Measurements from ENCODE around the gene SGSM2. TPM values are rescaled to one million over a fixed set of nuclear protein-coding genes. Genes with fewer than 3 reads are reported as not detected.
A peak's percentile ranks its signal among the peaks of the same experiment; 100 is the strongest.

The SGSM2 gene
- total and polyA plus RNA-seq, 2 of the 8 experiments (the other 6 are each of a cell fraction or from before 2014, with no cell fraction given), result 44.5 to 77.7 TPM

DNA sequence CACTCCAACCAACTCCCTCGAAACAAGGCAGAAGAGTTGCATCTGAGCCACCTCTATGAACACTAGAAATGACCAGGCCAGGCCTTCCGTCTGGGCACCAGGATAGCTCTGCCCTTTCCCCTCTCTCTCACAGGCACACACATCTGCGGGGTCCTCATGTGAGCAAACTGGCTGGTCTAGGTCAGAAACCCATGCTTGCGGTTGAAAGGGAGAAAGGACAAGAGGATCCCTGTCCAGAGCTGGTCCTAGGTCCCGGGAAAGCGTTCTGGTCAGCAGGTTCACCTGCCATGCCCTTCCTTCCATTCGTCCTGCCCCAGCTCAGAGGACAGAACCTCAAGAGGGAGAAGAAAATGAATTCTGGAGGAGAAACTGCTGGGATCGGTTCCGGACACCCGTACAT is 60.9 kb downstream of the SGSM2 start:
- Histone ChIP-seq H3K18ac (ENCODE audit: extremely low read depth, low read length) (peak overlapping the region; percentile 83; the same call in 1 of the 2 replicates), H2BK15ac (ENCODE audit: low read length) (peak overlapping the region; percentile 98), H3K4ac (replicated peaks; ENCODE audit: insufficient read length, low read depth, low read length) (peak overlapping the region; percentile 74), H4K5ac (ENCODE audit: insufficient read length, low read depth, low read length) (peak overlapping the region; percentile 0), H4K91ac (replicated peaks; ENCODE audit: insufficient read length, low read length) (peak overlapping the region; percentile 94), H2BK5ac (ENCODE audit: low read depth, low read length) (peak overlapping the region; percentile 96), H3K56ac (replicated peaks; ENCODE audit: insufficient read length, low read depth, low read length) (no peak overlapping the region), H2AFZ (ENCODE audit: low read length) (no peak overlapping the region), H3K27ac (ENCODE audit: low read depth, low read length) (peak overlapping the region; percentile 88), H3K14ac (ENCODE audit: insufficient read length) (no peak overlapping the region), H3K9ac (replicated peaks in 1 of 4; ENCODE audit: extremely low read depth in 1 of 4, low read depth in 3 of 4, low read length in 3 of 4) (peak overlapping the region in 3 of 4 experiments; percentile 63 to 75 (median 73); a peak in 6 of 7 replicates), H3K4me2 (ENCODE audit: insufficient read depth in 1 of 2, low read depth in 2 of 2, low read length in 2 of 2) (peak overlapping the region; percentile 94 to 98), H4K20me1 (replicated peaks in 1 of 2; ENCODE audit: control insufficient read depth in 1 of 2, insufficient read depth in 2 of 2, low read length in 2 of 2) (peaks cover 8 to 18% of the 10 kb centered on the region in 2 experiments), H2BK12ac (ENCODE audit: low read depth, low read length) (peak overlapping the region; percentile 99), H3K23me2 (ENCODE audit: low read depth, low read length) (peaks cover 27% of the 10 kb centered on the region), H3K4me1 (replicated peaks in 1 of 4; ENCODE audit: control insufficient read depth in 3 of 4, insufficient read depth in 4 of 4, low read length in 3 of 4) (peaks cover 11 to 44% (median 31%) of the 10 kb centered on the region in 4 experiments), H3K27me3 (replicated peaks in 1 of 4; ENCODE audit: control insufficient read depth in 3 of 4, extremely low read depth in 1 of 4, insufficient read depth in 3 of 4, low read length in 3 of 4) (no peaks in the 10 kb centered on the region; a peak in 2 of 7 replicates), H2BK120ac (replicated peaks; ENCODE audit: low read depth, low read length) (peak overlapping the region; percentile 74), H3K23ac (ENCODE audit: insufficient read length) (no peak overlapping the region), H4K8ac (ENCODE audit: extremely low read depth, insufficient read depth, low read length) (peak overlapping the region; percentile 84; the same call in 1 of the 2 replicates), H2BK20ac (ENCODE audit: low read length) (peak overlapping the region; percentile 87), H3K9me3 (ENCODE audit: insufficient read depth in 2 of 2, low read depth in 1 of 2, low read length in 1 of 2) (no peaks in the 10 kb centered on the region), H3K36me3 (ENCODE audit: control insufficient read depth in 2 of 4, insufficient read depth in 4 of 4, low read length in 3 of 4) (no peaks in the 10 kb centered on the region), H3K79me1 (ENCODE audit: low read depth, low read length) (peaks cover 24% of the 10 kb centered on the region), H2AK5ac (ENCODE audit: low read depth, low read length) (peak overlapping the region; percentile 97), H3K79me2 (ENCODE audit: control insufficient read depth in 1 of 2, insufficient read depth in 2 of 2, low read length in 2 of 2) (peaks cover 0 to 38% of the 10 kb centered on the region in 2 experiments; a peak in 2 of 4 replicates), H3K4me3 (ENCODE audit: extremely low read depth in 1 of 4, insufficient read depth in 2 of 4, low read depth in 3 of 4, low read length in 4 of 4) (peak overlapping the region; percentile 58 to 96 (median 74))
- TF ChIP-seq SP2 (IDR thresholded peaks at IDR 0.05; ENCODE audit: low read length) (no peak), YY1 (IDR thresholded peaks at IDR 0.05; ENCODE audit: low read depth, low read length) (no peak), ATF2 (IDR thresholded peaks at IDR 0.05; ENCODE audit: low read length) (no peak), ATF3 (IDR thresholded peaks at IDR 0.05; ENCODE audit: insufficient read depth, low read depth, low read length) (no peak)
- POLR2A ChIA-PET (ENCODE audit: partially characterized antibody), result interaction anchor here (0.5 to 8.8 kb wide), 8 partner anchors 12 to 325 kb away, joined by 3 to 193 read pairs (median 3); partner anchors contain the start of genes SGSM2, SMG6 and TSR1
- WGBS, 2 experiments (ENCODE audit: extremely low coverage in 1 of 2, insufficient coverage in 1 of 2, insufficient read length in 1 of 2, insufficient replicate concordance in 2 of 2, low coverage in 1 of 2, low lambda C conversion rate in 2 of 2, missing lambda C conversion rate in 1 of 2), result 75% methylated on average over 10 of the region's 10 CpGs; no CpG with 5 or more reads in 1 of the 2 experiments
- FAIRE-seq (no peak), DNase-seq (ENCODE audit: low read depth in 1 of 2, low spot score in 2 of 2) (no peak)
- CTCF ChIA-PET (ENCODE audit: partially characterized antibody), result interaction anchor here (1.6 to 8.8 kb wide), 6 partner anchors 10 to 20 kb away, joined by 4 to 80 read pairs (median 8); no protein-coding TSS in a partner anchor

Data from H1 (cell line).